Measurements from ENCODE around the gene MTRR.
"Not testable (repeated sequence)": the region's sequence is repeated elsewhere in the genome, so short reads cannot be mapped to it uniquely, and the experiment has no call there.

The MTRR gene

DNA sequence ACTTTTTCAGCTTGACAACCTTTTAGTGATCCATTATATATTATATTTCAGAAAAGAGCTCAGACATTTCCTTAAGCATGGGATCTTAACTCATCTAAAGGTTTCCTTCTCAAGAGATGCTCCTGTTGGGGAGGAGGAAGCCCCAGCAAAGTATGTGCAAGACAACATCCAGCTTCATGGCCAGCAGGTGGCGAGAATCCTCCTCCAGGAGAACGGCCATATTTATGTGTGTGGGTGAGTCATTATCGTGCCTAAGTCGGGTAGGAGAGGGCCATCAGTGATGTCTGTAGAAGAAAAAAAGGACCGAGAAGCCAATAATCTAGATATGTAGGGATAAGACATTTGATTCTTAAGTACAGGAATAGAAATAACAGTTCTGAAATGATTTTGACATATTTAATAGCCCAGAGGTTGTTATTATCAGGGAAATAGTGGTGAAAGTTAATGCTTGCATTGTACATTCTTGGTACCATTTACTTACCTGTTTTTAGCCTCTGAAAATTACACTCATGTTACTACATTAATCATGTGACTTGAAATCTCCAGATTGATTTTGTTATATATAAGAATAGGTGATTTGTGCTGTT, 28.2 kb downstream of the MTRR start:
- no peak for ATAC-seq
- DNase-seq, result peak; percentile 15

DNA sequence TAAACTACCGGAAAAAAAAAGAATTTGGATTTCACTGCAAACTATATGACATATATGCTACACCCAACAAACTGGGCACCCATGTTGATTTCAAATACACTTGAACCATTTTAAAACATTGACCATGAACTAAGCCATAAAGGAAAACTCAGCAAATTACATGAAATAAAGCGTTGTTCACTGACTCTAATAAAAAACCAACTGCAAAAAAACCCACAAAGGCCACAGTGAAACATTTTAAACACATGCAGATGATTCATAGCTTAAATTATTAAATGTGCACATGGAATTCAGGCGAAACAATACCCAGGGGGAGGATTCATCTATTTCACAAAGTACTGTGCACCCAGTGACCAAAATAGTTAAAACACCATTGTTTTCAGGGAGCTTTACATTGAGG, 33.3 kb downstream of the MTRR start:
- ATAC-seq (no peak), DNase-seq (no peak)

DNA sequence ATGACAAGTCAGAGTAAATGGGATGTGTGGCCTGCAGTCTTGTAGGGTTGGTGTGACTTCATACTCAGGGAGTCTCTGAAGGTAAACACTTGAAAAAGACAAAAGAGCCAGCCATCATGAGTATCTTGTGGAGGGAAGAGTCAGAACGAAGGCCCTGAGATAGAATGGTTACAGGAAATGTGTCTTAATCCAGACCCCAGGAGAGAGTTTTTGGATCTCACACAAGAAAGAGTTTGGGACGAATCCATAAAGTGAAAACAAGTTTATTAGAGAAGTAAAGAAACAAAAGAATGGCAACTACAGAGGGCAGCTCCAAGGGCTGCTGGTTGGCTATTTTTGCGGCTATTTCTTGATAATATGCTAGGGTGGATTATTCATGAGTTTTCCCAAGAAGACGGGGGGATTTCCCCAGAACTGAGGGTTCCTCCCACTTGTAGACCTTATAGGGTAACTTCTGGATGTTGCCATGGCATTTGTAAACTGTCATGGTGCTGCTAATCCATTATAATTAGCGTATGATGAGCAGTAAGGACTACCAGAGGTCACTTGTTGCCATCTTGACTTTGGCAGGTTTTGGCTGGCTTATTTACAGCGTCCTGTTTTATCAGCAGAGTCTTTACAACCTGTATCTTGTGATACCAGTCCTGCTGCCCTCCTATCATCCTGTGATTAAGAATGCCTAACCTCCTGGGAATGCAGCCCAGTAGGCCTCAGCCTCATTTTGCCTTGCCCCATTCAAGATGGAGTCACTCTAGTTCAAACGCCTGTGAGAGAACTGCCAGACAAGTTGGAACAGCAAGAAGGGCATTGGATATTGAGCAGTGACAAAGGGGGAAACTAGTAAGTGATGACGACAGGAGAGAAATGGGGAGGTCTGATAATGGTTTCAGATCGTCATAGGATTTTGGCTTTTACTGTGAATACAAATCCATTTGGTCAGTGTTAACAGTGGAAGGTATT, 34.0 kb downstream of the MTRR start:
- no peak for ATAC-seq

DNA sequence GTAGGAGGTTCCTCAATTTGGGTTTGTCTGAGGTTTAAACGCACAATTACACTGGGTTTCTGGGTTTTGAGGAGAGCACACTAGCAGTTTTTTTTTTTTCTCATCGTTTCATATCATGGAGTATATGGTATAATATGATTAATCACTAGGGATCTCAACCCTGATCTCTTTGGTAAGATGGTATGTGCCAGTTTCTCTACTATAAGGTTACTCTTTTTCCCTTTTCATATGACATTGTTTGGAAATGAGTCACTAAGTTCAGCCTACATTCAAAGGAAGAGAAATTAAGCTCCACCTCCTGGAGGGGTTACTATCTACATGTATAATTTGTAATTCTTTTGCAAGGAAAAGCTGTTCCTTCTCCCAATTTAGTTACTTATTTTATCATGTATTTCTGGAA, 35.2 kb downstream of the MTRR start:
- peak; percentile 81 for ATAC-seq
- DNase-seq, result no peak

More for the DNA sequence above, 34.0 kb downstream of the MTRR start:
- no peak for DNase-seq

DNA sequence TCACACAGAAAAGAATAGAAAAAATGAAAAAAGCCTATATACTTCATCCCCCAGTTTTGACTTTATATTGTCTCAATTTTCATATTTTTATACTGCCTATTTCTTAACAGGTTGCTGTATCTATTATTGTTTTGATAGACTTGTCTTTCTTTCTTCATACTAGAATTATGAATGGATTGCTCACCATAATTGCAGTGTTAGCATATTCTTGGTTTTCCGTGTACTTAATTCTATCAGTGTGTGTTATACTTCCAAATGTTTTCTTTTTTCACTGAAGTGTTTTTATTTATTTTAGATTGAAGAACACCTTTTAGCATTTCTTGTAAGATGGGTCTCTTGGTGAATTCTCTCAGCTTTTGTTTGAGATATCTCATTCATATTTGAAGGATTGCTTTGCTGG, 38.7 kb downstream of the MTRR start:
- ATAC-seq (no peak), DNase-seq (no peak)

DNA sequence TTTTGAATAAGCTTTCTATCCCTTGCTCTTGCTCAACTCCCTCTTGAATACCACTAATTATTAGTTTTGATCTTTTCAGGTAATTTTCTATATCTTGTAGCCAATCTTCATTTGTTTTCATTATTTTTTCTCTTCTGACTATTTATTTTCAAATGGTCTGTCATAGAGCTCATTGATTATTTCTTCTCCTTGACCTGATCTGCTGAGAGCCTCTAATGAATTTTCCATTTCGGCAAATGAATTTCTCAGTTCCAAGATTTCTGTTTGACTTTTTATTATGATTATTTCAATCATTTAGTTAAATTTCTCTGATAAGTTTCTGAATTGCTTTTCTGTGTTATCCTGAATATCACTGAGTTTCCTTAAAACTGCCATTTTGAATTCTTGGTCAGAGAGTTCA, 39.4 kb downstream of the MTRR start:
- DNase-seq (no peak), ATAC-seq (no peak)

DNA sequence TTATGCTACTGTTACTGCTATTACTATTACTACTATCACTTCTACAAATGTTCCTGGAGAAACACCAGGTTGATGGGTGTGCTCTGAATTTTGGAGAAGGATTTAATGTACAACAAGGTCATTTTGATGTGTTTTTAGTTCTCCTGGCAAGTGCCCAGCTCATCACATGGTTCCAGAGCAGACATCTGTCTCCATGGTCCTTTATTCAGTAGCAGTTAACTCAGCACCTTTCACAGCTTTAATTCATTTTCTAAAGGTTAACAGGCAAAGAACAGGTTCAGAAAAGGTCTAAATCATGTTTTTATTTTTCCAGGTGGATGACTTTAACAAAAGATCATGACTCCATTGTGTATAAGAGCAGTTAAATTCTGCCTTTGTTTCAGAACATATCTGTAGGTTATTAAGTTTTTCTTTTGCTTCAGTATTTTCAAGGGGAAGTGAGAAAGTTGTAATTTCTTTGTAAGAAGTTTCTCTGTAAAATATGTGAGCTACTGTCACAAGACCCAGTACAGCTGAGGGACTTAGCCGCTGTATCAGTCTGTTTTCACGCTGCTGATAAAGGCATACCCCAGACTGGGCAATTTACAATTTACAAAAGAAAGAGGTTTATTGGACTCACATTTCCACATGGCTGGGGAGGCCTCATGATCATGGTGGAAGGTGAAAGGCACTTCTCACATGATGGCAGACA, 41.9 kb downstream of the MTRR start:
- no peak for ATAC-seq
- no peak for DNase-seq

DNA sequence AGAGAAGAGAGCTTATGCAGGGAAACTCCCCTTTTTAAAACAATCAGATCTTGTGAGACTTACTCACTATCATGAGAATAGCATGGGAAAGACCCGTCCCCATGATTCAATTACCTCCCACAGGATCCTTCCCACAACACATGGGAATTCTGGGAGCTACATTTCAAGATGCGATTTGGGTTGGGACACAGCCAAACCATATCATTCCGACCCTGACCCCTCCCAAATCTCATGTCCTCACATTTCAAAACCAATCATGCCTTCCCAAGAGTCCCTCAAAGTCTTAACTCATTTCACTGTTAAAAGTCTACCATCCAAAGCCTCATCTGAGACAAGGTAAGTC, 42.5 kb downstream of the MTRR start:
- ATAC-seq, DNase-seq: not testable (repeated sequence)

DNA sequence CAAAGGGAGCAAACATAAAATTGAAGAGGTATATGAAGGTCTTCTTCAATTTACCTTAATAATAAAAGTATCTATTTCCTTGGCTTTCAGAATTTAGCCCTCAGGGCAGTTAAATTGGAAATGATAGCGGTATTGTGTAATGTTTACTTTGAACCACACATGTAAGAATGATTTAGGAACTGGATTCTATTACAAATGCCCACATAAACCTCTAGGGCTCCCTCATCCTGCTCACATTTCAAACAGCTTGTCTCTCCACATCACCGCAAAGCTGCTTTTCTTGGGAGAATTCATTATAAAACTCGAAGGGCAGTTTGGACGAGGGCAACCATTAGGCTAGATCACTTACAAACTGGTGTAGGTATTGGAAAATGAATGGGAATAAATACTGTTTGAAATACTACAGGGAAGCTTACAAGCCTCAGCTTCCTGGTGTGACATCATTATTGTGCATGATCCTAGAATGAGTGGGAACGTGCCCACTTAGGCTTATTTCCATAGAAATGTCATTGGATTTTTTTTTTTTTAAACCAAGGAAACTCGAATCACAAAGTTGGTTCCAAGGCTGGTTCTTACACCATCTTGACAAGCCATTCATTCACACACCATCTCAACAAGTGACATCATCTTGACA, 47.3 kb downstream of the MTRR start:
- no peak for ATAC-seq
- DNase-seq, result no peak

DNA sequence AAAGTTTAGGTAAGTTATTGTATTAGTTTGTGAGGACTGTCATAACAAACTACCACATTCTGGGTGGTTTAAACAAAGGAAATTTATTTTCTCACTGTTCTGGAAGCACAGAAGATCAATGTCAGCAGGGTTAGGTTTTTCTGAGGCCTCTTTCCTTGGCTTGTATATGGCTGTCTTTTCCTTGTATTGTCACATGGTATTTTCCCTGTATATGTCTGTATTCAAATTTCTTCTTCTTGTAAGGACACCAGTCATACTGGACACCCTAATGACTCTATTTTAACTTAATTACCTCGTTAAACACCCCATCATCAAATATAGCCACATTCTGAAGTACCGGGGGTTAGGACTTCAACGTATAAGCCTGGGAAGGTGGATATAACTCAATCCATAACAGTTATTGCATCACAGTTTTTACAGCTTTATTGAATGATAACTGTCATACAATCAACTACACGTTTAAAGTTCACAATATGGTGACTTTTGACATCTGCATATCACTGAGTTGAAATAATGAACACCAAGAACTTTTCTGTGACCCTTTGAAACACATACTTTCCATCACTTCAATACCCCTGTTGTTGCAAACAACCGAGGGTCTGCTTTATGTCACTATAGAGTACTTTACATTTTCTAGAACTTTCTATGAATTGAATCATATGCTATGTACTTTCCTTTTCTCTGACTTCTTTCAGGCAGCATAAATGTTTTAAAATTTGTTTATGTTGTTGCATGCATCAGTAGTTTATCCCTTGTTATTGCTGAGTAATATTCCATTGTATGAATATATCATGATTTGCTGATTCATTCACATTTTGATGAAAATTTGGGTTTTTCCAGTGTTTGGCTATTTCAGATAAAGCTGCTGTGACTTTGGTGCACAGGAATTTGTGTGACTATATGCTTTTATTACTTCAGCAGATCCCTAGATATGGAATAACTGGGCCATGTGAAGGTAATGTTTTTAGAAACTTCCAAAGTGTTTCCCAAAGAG, 48.5 kb downstream of the MTRR start:
- ATAC-seq (no peak), DNase-seq (no peak)

DNA sequence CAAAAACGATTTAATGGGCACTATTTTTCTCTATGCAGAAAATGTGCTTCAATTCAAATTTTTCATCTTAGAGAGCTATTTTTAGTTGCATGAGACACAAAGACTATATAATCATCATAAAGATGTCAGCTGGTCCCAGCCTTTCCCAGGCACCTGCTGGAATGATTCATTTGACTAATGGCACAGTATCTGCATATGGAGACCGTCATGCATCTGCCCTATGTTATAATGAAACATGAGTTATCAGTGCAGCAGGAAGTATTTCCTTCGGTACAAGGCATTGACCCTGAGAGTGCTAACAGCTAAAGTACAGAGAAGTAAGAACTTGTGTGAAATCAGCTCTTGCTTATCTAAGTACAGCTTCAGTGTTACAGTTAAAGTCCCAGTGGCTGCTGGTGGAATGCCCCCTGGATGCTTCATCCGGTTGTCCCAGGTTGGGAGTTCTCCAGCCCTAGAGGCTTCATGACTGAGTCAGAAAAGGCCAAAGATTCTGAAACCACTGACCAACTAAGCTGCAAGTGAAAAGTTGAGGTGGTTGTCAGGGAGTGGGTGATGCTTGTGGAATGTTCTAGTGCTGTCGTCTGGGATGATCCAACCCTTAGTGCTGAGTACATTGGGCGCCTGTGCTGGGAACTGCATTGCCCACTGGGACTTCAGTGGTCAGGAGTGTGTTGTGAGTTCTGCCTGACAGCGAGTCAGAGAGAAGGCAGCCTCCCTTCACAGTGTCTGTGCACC, 57.2 kb downstream of the MTRR start:
- no peak for DNase-seq
- ATAC-seq, result no peak

DNA sequence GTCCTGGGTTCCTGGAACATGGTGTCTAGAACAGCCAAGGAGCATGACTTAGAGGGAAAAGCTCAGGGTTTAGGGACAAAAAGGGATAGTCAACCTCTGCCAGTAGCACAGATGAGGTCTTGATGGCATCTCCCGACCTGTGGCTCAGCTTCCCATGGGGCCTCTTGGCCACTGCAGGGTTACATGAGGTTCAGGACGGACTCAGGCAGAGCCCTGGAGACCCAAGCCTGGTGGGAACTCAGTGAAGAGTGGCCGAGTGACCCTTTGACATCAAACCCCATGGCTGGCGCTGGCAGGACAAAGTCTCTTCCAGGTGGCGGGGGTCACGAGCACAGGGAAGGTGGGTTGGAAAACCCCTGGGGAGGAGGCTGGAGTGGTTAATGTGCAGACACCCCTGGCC, 57.8 kb downstream of the MTRR start:
- ATAC-seq (no peak), DNase-seq (no peak)

DNA sequence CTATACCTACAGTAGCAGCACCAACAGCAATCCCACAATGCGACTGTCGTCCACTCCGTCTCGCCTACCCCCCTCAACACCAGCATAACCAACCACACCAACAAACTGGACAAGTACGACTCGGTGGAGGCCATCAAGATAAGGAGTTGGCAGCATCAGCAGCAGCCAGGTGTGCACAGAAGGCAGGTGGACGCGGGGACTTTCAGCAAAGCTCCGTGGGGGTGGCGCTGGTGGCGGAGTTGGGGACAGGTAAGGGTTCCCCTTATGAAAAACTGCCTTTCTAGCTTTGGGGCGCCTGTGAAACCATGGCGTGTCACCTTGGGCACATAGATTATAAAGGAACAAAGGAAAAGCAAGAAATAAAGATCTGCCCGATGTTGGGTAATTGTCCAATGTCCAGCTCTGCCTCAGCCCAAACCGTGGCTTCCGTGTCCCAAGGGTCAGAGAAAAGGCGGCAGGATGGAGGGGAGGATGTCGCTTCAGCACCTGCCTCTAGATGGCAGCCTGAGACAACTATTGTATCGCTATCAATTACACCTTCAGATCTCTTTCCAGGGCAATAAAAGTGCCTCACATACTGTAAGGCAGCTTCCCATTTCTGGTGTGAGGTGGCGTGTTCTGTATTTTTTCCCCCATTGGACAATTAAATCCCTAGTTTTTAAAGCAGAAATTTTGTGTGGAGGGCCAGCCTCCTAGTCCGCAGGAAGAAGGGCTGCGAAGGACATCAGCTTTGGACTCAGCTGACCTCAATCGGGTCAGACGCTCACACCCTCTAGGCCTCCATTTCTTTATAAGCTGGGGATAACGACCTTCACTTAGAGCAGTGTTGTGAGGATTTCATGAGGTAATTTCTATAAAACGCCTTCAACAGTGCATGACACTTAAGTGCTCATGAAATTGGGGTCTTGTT, 58.8 kb downstream of the MTRR start:
- ATAC-seq (no peak), DNase-seq (peak; percentile 45)

DNA sequence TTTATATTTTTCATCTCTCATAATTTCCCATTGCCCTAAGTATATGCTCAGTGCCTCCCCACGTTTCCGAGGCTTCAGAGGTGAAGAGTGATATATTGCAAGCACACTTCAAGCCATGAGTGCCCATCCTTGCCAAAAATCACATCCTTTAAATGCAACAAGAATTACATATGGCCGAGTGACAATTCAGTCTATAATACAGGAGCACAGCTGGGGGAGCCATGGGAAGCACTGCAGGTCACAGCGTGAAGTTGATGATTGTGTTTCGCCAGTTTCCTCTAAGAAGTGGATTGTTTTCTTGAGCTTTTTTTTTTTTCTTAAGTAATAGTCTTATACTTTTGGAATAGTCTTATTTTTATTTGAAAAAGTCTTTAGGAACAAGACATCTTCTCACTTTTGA, 61.1 kb downstream of the MTRR start:
- no peak for ATAC-seq
- DNase-seq, result no peak

DNA sequence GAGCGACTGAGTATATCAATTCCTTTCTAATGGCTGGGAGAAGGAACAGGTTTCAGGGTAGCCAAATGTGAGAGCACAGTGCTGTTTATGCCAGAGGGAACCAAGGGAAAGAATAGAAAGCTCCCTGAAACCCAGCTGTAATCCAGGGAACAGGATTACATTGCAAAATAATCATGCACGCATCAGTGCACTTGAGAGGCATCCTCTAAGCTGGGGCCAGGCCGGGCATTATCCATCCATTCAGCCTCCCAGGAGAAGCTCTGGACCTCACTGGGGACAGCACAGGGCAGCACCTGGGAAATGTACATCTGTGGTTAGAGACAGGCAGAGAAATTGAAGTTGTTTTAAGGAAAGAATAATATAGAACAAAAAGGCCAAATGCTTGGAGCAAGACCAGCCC, 72.7 kb downstream of the MTRR start:
- ATAC-seq (no peak), DNase-seq (no peak)

DNA sequence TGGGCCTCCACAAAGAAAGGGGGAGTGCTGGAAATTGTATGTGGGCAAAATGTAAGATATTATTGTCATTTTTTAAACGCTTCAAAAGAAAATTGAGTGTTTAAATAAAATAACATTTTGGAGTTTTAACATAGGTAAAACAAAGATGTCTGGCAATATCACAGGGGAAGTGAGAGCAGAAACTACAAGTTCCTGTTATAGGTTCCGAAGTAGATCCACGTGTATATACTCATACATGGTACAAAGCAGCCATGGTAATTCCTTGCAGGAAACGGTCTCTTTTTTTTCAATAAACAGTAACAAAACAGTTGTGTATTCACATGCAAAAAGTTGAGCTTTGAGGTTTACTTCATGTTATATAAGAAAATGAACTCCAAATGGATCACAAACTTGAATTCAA, 78.4 kb downstream of the MTRR start:
- DNase-seq, result no peak
- ATAC-seq, result no peak
